Melanocyte of skin (primary cell): ENCODE results near the gene HNRNPF. TPM values are rescaled to one million over a fixed set of nuclear protein-coding genes. Genes with fewer than 3 reads are reported as not detected.

ENCODE experiments used
- small RNA-seq, 2 donors: library from RNA; depleted of rRNA; stranded (forward); fragments of <200 nt; gene quantifications; one replicate each; pipeline ENCODE3, GENCODE V24; 2012
- total RNA-seq, 2 donors: library from RNA; depleted of rRNA; stranded (reverse); fragments of >200 nt; gene quantifications; 2 replicates each; pipeline ENCODE4 v1.2.3, GENCODE V29; 2012

The HNRNPF gene, protein sequence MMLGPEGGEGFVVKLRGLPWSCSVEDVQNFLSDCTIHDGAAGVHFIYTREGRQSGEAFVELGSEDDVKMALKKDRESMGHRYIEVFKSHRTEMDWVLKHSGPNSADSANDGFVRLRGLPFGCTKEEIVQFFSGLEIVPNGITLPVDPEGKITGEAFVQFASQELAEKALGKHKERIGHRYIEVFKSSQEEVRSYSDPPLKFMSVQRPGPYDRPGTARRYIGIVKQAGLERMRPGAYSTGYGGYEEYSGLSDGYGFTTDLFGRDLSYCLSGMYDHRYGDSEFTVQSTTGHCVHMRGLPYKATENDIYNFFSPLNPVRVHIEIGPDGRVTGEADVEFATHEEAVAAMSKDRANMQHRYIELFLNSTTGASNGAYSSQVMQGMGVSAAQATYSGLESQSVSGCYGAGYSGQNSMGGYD
- 100 to 1,000 TPM; 146 to 316 TPM for total RNA-seq

DNA sequence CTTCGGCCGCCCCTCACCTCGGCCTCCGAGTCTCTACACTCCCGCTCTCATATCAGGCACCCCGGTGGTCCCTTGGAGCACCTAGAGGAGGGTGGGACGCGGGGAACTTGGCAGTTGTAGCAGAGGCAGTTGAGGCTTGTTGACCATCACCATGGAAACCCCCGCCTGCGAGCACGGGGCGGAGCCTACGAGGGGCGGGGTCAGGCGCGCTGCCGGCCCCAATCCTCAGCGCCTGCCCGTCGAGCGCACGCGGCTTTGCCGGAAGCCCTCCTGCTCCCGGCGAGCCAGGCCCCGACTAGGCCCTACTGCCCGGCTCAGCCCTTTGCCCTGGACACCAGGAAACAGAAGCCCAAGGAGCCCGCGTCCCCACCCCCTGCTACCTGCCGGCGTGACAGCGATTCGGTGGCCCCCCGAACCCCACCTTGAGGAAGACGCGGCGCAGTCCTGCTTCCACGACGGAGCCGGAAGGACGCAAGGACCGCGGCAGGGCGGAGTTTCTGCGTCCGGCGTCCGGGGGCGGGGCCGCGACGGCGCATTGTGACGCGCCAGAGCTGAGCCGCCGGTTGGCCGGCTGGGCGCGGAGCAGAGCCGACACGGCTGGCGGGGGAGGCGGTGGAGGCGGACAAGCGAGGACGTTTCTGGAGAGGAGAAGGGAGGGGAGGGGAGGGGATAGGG lies at the start of gene HNRNPF:
Gene HNRNPF (minus strand): TSS at position 477 of the 675 bp plus-strand sequence. CDS start 21,302 bp downstream, outside the sequence.

DNA sequence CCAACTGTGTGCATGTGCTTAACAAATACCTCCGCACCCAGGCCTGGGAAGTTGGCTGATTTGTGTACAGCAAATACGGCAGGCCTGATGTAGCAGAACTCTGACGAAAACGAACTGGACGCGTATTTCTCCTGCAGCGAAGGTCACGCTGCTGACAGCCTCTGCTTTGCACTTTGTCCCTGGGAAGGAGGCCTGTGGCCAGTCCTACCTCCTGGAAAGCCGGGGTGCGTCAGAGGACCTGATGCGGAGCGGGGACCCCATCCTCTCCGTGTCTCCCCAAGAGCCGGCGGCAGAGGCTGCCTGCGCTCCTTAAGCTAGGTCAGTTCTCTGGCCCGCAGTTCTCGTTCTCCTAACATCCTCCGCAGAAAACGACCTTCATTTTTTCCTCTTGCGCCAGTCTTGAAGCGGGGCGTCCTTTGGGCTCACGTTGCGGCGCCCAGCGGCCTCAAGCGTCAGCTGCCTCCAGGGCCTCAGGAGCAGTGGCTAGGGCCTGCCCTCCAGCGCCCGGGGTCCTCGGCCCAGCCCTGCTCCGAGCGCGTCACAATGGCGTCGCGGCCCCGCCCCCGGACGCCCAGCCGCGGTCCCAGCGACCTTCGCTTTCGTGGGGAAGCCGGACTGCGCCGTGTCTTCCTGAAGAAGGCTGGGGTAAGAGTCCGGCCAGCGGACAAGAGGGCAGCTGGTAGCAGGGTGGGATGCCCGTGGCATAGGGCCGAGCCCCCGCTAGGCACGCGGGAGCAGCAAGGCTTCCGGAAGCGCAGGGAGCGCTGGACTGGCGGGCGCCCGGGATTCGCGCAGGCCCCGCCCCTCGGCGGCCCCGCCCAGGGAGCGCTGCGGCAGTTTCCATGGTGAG lies 27.5 kb upstream of the HNRNPF start, which contains the start of gene ZNF487:
Gene ZNF487 (plus strand): TSS at position 821 of the 850 bp plus-strand sequence. CDS start 38,703 bp downstream, outside the sequence.

DNA sequence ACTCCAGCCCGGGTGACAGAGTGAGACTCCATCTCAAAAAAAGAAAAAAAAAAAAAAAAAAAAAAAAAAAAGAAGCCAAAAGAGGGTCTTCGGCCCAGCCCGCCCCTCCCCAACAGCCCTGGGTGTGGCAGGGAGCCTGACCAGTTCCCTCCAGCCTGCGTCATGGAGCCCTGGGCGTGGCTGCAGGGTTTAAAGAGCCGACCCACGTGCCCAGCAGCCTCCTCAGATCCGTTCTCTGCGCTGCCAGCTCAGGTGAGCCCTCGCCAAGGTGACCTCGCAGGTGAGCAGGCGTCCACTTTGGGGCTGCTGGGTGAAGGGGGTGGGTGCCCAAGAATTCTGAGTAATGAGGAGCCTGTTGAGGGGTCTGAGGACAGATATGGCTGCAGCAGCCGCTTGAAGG lies 37.6 kb downstream of the HNRNPF start, which contains the start of gene FXYD4:
Gene FXYD4 (plus strand): TSS at position 219 of the 400 bp plus-strand sequence. CDS start 2,111 bp downstream, outside the sequence.

Small RNAs within 50 kb of the gene (small RNA-seq; reads per million reads assigned to genes)
- gene RNU6ATAC11P (0 reads per million in 2 donors), gene RNU7-193P (0.04 to 0.06 reads per million in 2 donors), gene SNORD3J (0 to 0.09 reads per million in 2 donors)

Other genes with a start within 250 kb of the HNRNPF start
- under 1 TPM in 1 of 2 donors, not detected in 1; under 0.01 TPM for gene RASGEF1A, start 142.1 kb downstream of the HNRNPF start, total RNA-seq
- not detected for gene FXYD4, start 37.5 kb downstream of the HNRNPF start, total RNA-seq
- 1 to 10 TPM; 1.3 to 2.1 TPM for gene ZNF487, start 27.9 kb upstream of the HNRNPF start, total RNA-seq
- 1 to 10 TPM; 1.7 TPM for gene ZNF239, start 165.4 kb upstream of the HNRNPF start, total RNA-seq
- gene ZNF485, start 197.3 kb upstream of the HNRNPF start, total RNA-seq, result 1 to 10 TPM; 3.8 to 4.7 TPM
- 10 to 100 TPM; 22.6 to 25.1 TPM for gene ZNF32, start 239.7 kb upstream of the HNRNPF start, total RNA-seq